Heart left ventricle (tissue), 16 donors: ENCODE measurements around the gene IFT80. TPM values are rescaled to one million over a fixed set of nuclear protein-coding genes. Genes with fewer than 3 reads are reported as not detected.

Experiments used
- ATAC-seq, 4 donors: fragments of 200-7000 bp; cut with Tn5 transposase; one replicate each; pipeline ENCODE4 v1.9.1; 2020 to 2022; ENCODE audit warnings: moderate library complexity in 4 of 4, mild to moderate bottlenecking in 3 of 4, moderate number of reproducible peaks in 1 of 4
- DNase-seq, 5 donors: peaks; one replicate each; pipeline ENCODE4 v3.0.0-alpha.2; 2020
- H3K27ac ChIP-seq, 12 donors: fragments of 200-600 bp; sonication (generic) in 4 of 12; one replicate each; pipeline versions ENCODE4 v1.5.0 to v1.8.0; 2016 to 2022; ENCODE audit warnings: mild to moderate bottlenecking in 2 of 12
- H3K27me3 ChIP-seq, 9 donors: fragments of 200-600 bp; sonication (generic) in 2 of 9; one replicate each; pipeline versions ENCODE4 v1.5.1 to v1.8.0; 2016 to 2022; ENCODE audit warnings: mild to moderate bottlenecking in 3 of 9
- H3K36me3 ChIP-seq, 9 donors: fragments of 200-600 bp; sonication (generic) in 2 of 9; one replicate each; pipeline versions ENCODE4 v1.5.0 to v1.8.0; 2018 to 2022; ENCODE audit warnings: mild to moderate bottlenecking in 2 of 9
- H3K4me1 ChIP-seq, 12 donors: fragments of 200-600 bp; sonication (generic) in 4 of 12; one replicate each; pipeline versions ENCODE4 v1.5.0 to v1.8.0; 2016 to 2022; ENCODE audit warnings: mild to moderate bottlenecking in 3 of 12
- H3K4me3 ChIP-seq, 12 donors: fragments of 200-600 bp; sonication (generic) in 4 of 12; one replicate each; pipeline versions ENCODE4 v1.5.0 to v1.8.0; 2017 to 2022; ENCODE audit warnings: mild to moderate bottlenecking in 9 of 12, moderate library complexity in 4 of 12
- H3K9me3 ChIP-seq, 12 donors: fragments of 200-600 bp; sonication (generic) in 4 of 12; one replicate each; pipeline versions ENCODE4 v1.5.0 to v1.8.0; 2016 to 2022; ENCODE audit warnings: mild to moderate bottlenecking in 1 of 12
- POLR2A ChIP-seq, 2 donors: fragments of 450-650 bp; IDR thresholded peaks; one replicate each; pipeline ENCODE4 v1.6.1; 2017; ENCODE audit warnings: antibody characterized with exemption in 2 of 2, mild to moderate bottlenecking in 2 of 2, moderate library complexity in 2 of 2
- WGBS, 4 donors: extraction: QIAGEN DNeasy Blood & Tissue Kit in 2 of 4; methylation state at CpG; one replicate each; pipeline versions ENCODE4 v1.1.5 to v1.1.7; 2013 to 2018; 5-methylcytosine and 5-hydroxymethylcytosine counted together
- intact Hi-C, 10 donors: fragments of 100-400 bp; cut with DNase I; formaldehyde crosslinking; loops; one replicate each; pipeline versions ENCODE4 v1.11.1 to v1.14.2; 2022
- polyA plus RNA-seq, 2 donors: library from polyadenylated mRNA; stranded (reverse); fragments of 200-250 nt; gene quantifications; one replicate each; pipeline ENCODE4 v1.2.3, GENCODE V29; 2013
- total RNA-seq, 9 donors: library from RNA; depleted of rRNA in 2 of 9; stranded (reverse); fragments of >200 nt in 2 of 9; fragmentation: NEBNext Ultra II Directional in 3 of 9; extraction: Animal tissue kit (Norgen Biotek cat#: 25700) in 3 of 9; gene quantifications; one replicate each; pipeline versions ENCODE4 v1.1.0 to v1.2.4, GENCODE V29; 2016 to 2023
- TF ChIP-seq, protein P1 (sequence below), 12 donors: fragments of 200-600 bp; sonication (generic) in 4 of 12; IDR thresholded peaks; one replicate each; pipeline versions ENCODE4 v1.5.0 to v1.8.0; 2018 to 2022; ENCODE audit warnings: antibody characterized with exemption in 12 of 12, mild to moderate bottlenecking in 5 of 12
- donor health status: ischemic (EF 13 %, LVEDD 7.1; RV severe dilation, severe dysfunction).
- donor health status: healthy with polysubstance abuse.
- donor health status: DM: no; HTN: yes; CAD: no.
- donor health status: DM: no; HTN: no; CAD: no.
- donor health status: ischemic (EF 25% LVEDD 6.9; RV normal size, moderate dysfunction).
- donor health status: ischemic (EF 25% LVEDD 5.7; RV mildly dilated, moderate dysfunction).
- donor health status: healthy.
- donor health status: DM: yes; HTN: yes; CAD: no.
- donor health status: ischemic (EF 35%, LVEDD 5.7; RV mildly dilated, moderate dysfunction).
- donor health status: nonischemic (EF 11% LVEDD 7.7; RV severe dilation, severe dysfunction).
- donor health status: DM: yes; HTN: yes; CAD: no.
- donor health status: PGD.
- donor health status: ischemic (EF 29% LVEDD 5.4; RV normal size, mild dysfunction).
- donor health status: nonischemic (EF 23%, LVEDD 6.1; RV moderate dilation, normal function).

The IFT80 gene
- total and polyA plus RNA-seq, 11 donors: 6.2 to 18.6 (median 10.5) TPM

DNA sequence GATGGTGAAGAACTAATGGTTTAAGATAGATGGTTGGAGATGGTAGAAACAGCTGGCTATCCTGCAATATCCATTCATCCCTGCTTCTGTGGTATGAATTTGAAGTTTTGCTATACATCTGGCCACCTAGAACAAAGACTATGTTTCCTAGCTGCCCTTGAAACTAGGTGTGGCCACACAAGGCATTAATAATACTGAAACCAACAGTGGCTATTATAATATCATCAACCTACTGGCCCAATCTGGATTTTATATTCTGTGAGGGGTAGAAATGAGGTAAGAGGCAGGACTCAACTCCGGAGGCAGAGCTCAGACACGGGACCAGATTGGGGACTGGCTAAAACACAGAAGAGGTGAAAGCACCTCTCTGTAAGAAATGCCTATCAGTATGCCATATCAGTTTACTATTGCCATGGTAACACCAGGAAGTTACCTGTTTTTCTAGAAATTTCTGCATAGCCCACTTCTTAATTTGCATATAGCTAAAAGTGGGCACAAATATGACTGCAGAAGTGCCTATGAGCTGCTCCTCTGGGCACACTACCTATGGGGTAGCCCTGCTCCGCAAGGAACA, 8.4 kb downstream of the IFT80 start:
- Histone ChIP-seq H3K4me1 (peaks cover 0 to 3% (median 0%) of the 10 kb centered on the region in 12 donors), H3K27ac (no peak overlapping the region), H3K4me3 (no peak overlapping the region), H3K9me3 (no peaks in the 10 kb centered on the region), H3K27me3 (no peaks in the 10 kb centered on the region), H3K36me3 (peaks cover 0 to 3% (median 0%) of the 10 kb centered on the region in 9 donors)
- 93 to 98% (median 96%) methylated on average over 3 of the region's 3 CpGs for WGBS, 4 donors
- DNase-seq (no peak), ATAC-seq (no peak)
- TF ChIP-seq, protein P1, sequence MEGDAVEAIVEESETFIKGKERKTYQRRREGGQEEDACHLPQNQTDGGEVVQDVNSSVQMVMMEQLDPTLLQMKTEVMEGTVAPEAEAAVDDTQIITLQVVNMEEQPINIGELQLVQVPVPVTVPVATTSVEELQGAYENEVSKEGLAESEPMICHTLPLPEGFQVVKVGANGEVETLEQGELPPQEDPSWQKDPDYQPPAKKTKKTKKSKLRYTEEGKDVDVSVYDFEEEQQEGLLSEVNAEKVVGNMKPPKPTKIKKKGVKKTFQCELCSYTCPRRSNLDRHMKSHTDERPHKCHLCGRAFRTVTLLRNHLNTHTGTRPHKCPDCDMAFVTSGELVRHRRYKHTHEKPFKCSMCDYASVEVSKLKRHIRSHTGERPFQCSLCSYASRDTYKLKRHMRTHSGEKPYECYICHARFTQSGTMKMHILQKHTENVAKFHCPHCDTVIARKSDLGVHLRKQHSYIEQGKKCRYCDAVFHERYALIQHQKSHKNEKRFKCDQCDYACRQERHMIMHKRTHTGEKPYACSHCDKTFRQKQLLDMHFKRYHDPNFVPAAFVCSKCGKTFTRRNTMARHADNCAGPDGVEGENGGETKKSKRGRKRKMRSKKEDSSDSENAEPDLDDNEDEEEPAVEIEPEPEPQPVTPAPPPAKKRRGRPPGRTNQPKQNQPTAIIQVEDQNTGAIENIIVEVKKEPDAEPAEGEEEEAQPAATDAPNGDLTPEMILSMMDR (IDR thresholded peaks at IDR 0.05): no peak
- no peak for TF ChIP-seq POLR2A (IDR thresholded peaks at IDR 0.05)
- intact Hi-C loops: no loop called here

GRCh38 chr3:160384639-160385318, 14.2 kb downstream of the IFT80 start:
- 90 to 96% (median 95%) methylated on average over 5 of the region's 5 CpGs for WGBS, 4 donors
- Histone ChIP-seq H3K36me3 (peaks cover 0 to 6% (median 0%) of the 10 kb centered on the region in 9 donors), H3K9me3 (no peaks in the 10 kb centered on the region), H3K27me3 (no peaks in the 10 kb centered on the region), H3K4me1 (no peaks in the 10 kb centered on the region), H3K4me3 (no peak overlapping the region), H3K27ac (no peak overlapping the region)
- no peak for TF ChIP-seq POLR2A (IDR thresholded peaks at IDR 0.05)
- TF ChIP-seq, protein P1 (IDR thresholded peaks at IDR 0.05): no peak
- no peak for ATAC-seq
- intact Hi-C loops: no loop called here
- no peak for DNase-seq

GRCh38 chr3:160381470-160381869, 17.6 kb downstream of the IFT80 start:
- no peak for TF ChIP-seq POLR2A (IDR thresholded peaks at IDR 0.05)
- TF ChIP-seq, protein P1 (IDR thresholded peaks at IDR 0.05): no peak
- intact Hi-C loops: no loop called here
- whole genome bisulfite sequencing, 4 donors: 95 to 98% (median 97%) methylated on average over 1 of the region's 1 CpG

DNA sequence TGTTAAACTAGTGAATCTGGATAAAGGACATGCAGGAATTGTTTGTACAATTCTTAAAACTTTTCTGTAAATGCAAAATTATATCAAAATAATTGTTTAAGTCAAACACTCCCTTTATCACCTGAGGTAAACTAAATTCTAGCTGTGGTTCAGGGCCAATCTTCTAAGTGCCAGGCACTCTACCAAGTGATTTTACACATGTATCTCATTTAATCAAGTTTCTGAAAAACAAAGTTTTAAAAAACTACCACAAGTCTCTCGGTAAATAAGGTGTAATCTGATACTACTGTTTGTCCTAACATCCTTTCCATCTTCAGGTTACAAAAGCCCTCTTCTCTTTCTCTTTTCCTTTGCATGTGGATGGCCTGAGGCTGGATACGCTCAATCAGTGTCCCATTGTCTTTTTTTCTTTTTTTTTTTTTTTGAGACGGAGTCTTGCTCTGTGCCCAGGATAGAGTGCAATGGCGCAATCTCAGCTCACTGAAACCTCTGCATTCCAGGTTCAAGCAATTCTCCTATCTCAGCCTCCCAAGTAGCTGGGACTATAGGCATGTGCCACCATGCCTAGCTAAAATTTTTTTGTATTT, 19.3 kb downstream of the IFT80 start:
- Histone ChIP-seq H3K4me1 (no peaks in the 10 kb centered on the region), H3K27me3 (no peaks in the 10 kb centered on the region), H3K4me3 (no peak overlapping the region), H3K36me3 (peaks cover 0 to 30% (median 22%) of the 10 kb centered on the region in 9 donors), H3K27ac (no peak overlapping the region), H3K9me3 (no peaks in the 10 kb centered on the region)
- TF ChIP-seq POLR2A (IDR thresholded peaks at IDR 0.05): no peak
- TF ChIP-seq, protein P1 (IDR thresholded peaks at IDR 0.05): no peak
- ATAC-seq: no peak
- DNase-seq: no peak
- 90 to 98% (median 93%) methylated on average over 4 of the region's 4 CpGs for WGBS, 4 donors
- intact Hi-C loops: no loop called here

More at GRCh38 chr3:160381470-160381869, 17.6 kb downstream of the IFT80 start:
- Histone ChIP-seq H3K36me3 (peaks cover 0 to 12% (median 7%) of the 10 kb centered on the region in 9 donors), H3K9me3 (no peaks in the 10 kb centered on the region), H3K27ac (no peak overlapping the region), H3K4me1 (no peaks in the 10 kb centered on the region), H3K27me3 (no peaks in the 10 kb centered on the region), H3K4me3 (no peak overlapping the region)
- ATAC-seq (no peak), DNase-seq (no peak)
